Adrenal gland (tissue), 12 donors: ENCODE results near the gene THRA. TPM values are rescaled to one million over a fixed set of nuclear protein-coding genes. Genes with fewer than 3 reads are reported as not detected.
A peak's percentile ranks its signal among the peaks of the same experiment; 100 is the strongest.

Source experiments
- DNase-seq, 7 donors: peaks; one replicate each; pipeline ENCODE4 v3.0.0-alpha.2; 2019 to 2020
- H3K27ac ChIP-seq, 5 donors: fragments of 200-600 bp; sonication (generic) in 4 of 5; 1 replicate in 3 of 5; 2 replicates in 2 of 5; pipeline versions ENCODE4 v1.5.1 to v1.8.0; 2016 to 2020; ENCODE audit warnings: mild to moderate bottlenecking in 1 of 5
- H3K27me3 ChIP-seq: fragments of 200-600 bp; 2 replicates; pipeline ENCODE4 v1.8.0; 2021
- H3K36me3 ChIP-seq, 2 donors: fragments of 200-600 bp; replicated peaks in 1 of 2; 1 replicate in 1 of 2; 2 replicates in 1 of 2; pipeline versions ENCODE4 v1.5.1 to v1.8.0; 2018 to 2022
- H3K4me1 ChIP-seq, 2 donors: fragments of 200-600 bp; replicated peaks in 1 of 2; 1 replicate in 1 of 2; 2 replicates in 1 of 2; pipeline versions ENCODE4 v1.5.1 to v1.8.0; 2018 to 2021
- H3K4me3 ChIP-seq, 4 donors: fragments of 200-600 bp; sonication (generic) in 3 of 4; one replicate each; pipeline ENCODE4 v1.5.1; 2016 to 2018
- H3K9me3 ChIP-seq, 3 donors: fragments of 200-600 bp; sonication (generic) in 1 of 3; replicated peaks in 1 of 3; 1 replicate in 2 of 3; 2 replicates in 1 of 3; pipeline versions ENCODE4 v1.5.1 to v1.8.0; 2016 to 2021
- POLR2A ChIP-seq, 2 donors: fragments of 450-650 bp; IDR thresholded peaks; one replicate each; pipeline ENCODE4 v1.6.1; 2017; ENCODE audit warnings: antibody characterized with exemption in 2 of 2, mild to moderate bottlenecking in 2 of 2, moderate library complexity in 1 of 2
- WGBS, 4 donors: extraction: QIAGEN DNeasy Blood & Tissue Kit in 2 of 4; methylation state at CpG; one replicate each; pipeline versions ENCODE4 v1.1.5 to v1.1.7; 2013 to 2017; 5-methylcytosine and 5-hydroxymethylcytosine counted together
- intact Hi-C, 2 donors: fragments of 100-400 bp; cut with DNase I; formaldehyde crosslinking; loops; one replicate each; pipeline versions ENCODE4 v1.14.1 to v1.15.0; 2022 to 2023
- polyA plus RNA-seq, 3 donors: library from polyadenylated mRNA; stranded (reverse); fragments of 200-250 nt in 2 of 3; fragments of 350-450 nt in 1 of 3; fragmentation: Illumina TruSeq in 1 of 3; extraction: RNeasy Lipid Tissue Mini Kit (QIAGEN cat#74804) in 1 of 3; gene quantifications; one replicate each; pipeline ENCODE4 v1.2.3, GENCODE V29; 2013 to 2014
- total RNA-seq, 9 donors: library from RNA; depleted of rRNA in 4 of 9; stranded (reverse); fragments of >200 nt in 4 of 9; fragments of 120-200 nt in 1 of 9; fragmentation: NEBNext Ultra II Directional in 1 of 9; extraction: Animal tissue kit (Norgen Biotek cat#: 25700) in 1 of 9; gene quantifications; one replicate each; pipeline versions ENCODE4 v1.1.0 to v1.2.4, GENCODE V29; 2013 to 2023
- TF ChIP-seq, protein P1 (sequence below), 6 experiments: fragments of 450-650 bp in 4 of 6; fragments of 200-600 bp in 2 of 6; sonication (generic) in 1 of 6; IDR thresholded peaks; 1 replicate in 5 of 6; 2 replicates in 1 of 6; pipeline versions ENCODE4 v1.5.1 to v1.8.0; 2016 to 2021; ENCODE audit warnings: antibody characterized with exemption in 6 of 6, mild to moderate bottlenecking in 2 of 6, moderate library complexity in 1 of 6
- donor health status: healthy with polysubstance abuse.
- donor health status: Bipolar disorder and iron deficiency.
- donor health status: DM: yes; HTN: yes; CAD: no.
- donor health status: DM: no; HTN: no; CAD: no.
- donor health status: DM: no; HTN: no; CAD: no.
- donor health status: DM: yes; HTN: yes; CAD: no.

THRA gene
- total and polyA plus RNA-seq, 12 donors: 39.2 to 110 (median 65.8) TPM

DNA sequence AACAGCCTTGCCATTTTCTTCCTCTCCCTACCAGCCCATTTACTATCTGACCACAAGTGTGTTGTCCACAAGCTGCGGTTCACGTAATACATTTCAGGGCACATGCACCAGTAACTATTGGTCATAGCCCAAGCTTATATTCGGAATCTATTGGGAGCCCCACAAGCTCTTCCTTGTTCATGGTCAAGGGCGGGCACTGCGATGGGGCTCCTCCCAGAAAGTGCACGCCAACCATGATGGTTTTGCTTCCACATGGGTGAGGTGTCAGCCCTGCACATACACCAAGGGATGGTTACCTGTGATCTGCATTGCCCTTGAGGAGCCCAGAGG lies 12.1 kb downstream of the THRA start:
- intact Hi-C loops: loop anchor here in 1 of 2 donors (10.0 kb wide), 1 partner anchor 60 kb away; the partner anchor contains the start of gene CSF3
- no peak overlapping the region for H3K4me3 ChIP-seq
- DNase-seq: peak in 1 of 7 donors; percentile 54
- WGBS, 4 donors: 28 to 49% (median 41%) methylated on average over 5 to 6 of the region's 6 CpGs
- H3K27me3 ChIP-seq: no peaks in the 10 kb centered on the region
- peaks cover 0 to 25% of the 10 kb centered on the region in 2 donors for H3K36me3 ChIP-seq
- peak overlapping the region; percentile 51 to 95 (median 90) for H3K27ac ChIP-seq
- peak in 1 of 2 donors; percentile 40 for TF ChIP-seq POLR2A (IDR thresholded peaks at IDR 0.05)
- TF ChIP-seq, protein P1, sequence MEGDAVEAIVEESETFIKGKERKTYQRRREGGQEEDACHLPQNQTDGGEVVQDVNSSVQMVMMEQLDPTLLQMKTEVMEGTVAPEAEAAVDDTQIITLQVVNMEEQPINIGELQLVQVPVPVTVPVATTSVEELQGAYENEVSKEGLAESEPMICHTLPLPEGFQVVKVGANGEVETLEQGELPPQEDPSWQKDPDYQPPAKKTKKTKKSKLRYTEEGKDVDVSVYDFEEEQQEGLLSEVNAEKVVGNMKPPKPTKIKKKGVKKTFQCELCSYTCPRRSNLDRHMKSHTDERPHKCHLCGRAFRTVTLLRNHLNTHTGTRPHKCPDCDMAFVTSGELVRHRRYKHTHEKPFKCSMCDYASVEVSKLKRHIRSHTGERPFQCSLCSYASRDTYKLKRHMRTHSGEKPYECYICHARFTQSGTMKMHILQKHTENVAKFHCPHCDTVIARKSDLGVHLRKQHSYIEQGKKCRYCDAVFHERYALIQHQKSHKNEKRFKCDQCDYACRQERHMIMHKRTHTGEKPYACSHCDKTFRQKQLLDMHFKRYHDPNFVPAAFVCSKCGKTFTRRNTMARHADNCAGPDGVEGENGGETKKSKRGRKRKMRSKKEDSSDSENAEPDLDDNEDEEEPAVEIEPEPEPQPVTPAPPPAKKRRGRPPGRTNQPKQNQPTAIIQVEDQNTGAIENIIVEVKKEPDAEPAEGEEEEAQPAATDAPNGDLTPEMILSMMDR (IDR thresholded peaks at IDR 0.05): no peak
- peaks cover 70 to 76% of the 10 kb centered on the region in 2 donors for H3K4me1 ChIP-seq
- no peaks in the 10 kb centered on the region for H3K9me3 ChIP-seq

DNA sequence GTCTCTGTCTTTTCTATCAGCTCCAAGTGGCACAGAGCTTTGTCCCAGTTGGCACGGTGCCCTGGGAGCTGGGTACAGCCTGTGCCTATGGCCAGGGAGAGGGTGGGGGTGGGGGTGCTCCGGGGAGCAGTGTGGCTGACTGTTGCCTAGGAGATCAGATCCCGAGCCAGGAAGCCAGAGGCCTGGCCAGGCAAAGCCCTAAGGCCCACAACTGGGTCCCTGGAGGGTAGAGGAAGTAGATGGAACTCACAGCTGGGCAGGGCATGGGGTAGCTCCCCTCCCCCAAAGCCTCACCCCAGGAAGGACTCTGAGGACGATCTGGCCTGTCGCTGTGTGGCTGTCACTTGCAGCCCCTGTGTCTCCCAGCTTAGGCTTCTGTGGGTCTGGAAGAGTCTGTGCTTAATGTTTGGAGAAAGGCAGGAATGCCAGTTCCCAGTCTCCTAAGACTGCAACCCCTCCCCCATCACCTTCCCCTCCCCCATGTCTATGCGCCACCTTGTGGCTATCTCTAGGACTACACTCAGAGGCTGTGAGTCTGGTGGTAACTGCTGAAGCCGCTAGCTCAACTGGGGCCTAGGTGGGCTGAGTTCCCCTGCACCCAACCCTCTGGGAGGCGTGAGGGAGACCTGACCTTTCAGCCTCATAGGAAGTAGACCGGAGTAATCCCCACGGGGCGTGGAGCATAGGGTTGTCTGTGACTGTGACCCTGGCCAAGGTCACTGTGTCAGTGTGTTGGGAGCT lies 12.6 kb downstream of the THRA start:
- Histone ChIP-seq H3K4me1 (peaks cover 64 to 71% of the 10 kb centered on the region in 2 donors), H3K9me3 (no peaks in the 10 kb centered on the region), H3K27ac (peak overlapping the region; percentile 51 to 95 (median 90)), H3K36me3 (peaks cover 0 to 29% of the 10 kb centered on the region in 2 donors), H3K4me3 (no peak overlapping the region), H3K27me3 (no peaks in the 10 kb centered on the region)
- intact Hi-C loops: loop anchor here in 1 of 2 donors (10.0 kb wide), 1 partner anchor 61 kb away; the partner anchor contains the start of gene CSF3
- peak; percentile 80 to 95 (median 85) for DNase-seq
- peak in 1 of 2 donors; percentile 7 for TF ChIP-seq POLR2A (IDR thresholded peaks at IDR 0.05)
- TF ChIP-seq, protein P1 (IDR thresholded peaks at IDR 0.05): peak; percentile 82 to 99 (median 90)
- WGBS, 4 donors: 0 to 4% (median 1%) methylated on average over 1 to 11 of the region's 11 CpGs

DNA sequence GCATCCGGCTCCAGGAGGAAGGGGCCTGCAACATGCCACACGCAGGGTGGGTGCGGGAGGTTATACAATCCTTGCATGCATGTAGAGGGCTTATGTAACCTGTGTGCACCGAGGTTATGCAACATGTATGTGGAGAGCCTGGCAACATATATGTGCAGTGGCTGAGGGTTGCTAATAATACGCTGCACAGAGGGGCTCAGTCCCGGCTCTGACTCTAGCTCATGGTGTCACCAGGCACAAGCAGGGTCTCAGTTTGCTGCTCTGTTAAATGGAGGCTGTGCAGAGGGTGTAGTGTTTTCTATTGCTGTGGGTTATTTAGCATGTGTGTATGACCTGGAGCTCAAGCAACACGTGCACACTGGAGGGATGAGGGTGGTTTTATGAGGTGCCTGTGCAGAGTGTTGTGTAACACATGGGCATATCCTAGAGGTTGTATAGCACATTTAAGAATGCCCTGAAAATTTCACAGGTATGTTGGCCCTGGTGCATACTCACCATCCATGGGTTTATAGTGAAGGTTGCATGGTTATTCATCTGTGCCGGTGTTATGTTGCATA lies 13.3 kb downstream of the THRA start:
- intact Hi-C loops: loop anchor here in 1 of 2 donors (10.0 kb wide), 1 partner anchor 61 kb away; the partner anchor contains the start of gene CSF3
- H3K27ac ChIP-seq: peak overlapping the region in 3 of 5 donors; percentile 90 to 95 (median 93)
- 28 to 46% (median 33%) methylated on average over 4 to 8 of the region's 8 CpGs for WGBS, 4 donors
- DNase-seq: no peak
- H3K27me3 ChIP-seq: no peaks in the 10 kb centered on the region
- peaks cover 0 to 29% of the 10 kb centered on the region in 2 donors for H3K36me3 ChIP-seq
- H3K4me3 ChIP-seq: no peak overlapping the region
- peaks cover 58 to 64% of the 10 kb centered on the region in 2 donors for H3K4me1 ChIP-seq
- TF ChIP-seq, protein P1 (IDR thresholded peaks at IDR 0.05): no peak
- TF ChIP-seq POLR2A (IDR thresholded peaks at IDR 0.05): no peak
- H3K9me3 ChIP-seq: no peaks in the 10 kb centered on the region

DNA sequence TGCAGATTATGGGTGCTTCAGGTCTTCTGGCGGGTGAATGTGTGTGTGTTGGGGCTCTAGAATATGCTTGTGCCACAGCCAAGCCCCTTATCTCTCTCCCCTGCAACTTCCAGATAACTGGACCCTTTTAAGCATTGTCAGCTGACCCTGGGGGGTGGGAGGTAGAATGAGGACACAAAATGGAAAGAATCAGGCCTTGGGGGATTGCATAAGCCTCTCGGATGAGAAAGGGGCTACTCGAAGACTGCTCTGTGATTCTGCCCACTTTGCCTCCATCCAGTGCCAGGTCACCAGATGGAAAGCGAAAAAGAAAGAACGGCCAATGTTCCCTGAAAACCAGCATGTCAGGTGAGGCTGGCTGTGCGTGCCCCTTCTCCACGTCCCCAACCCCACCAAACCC lies 13.8 kb downstream of the THRA start:
- Histone ChIP-seq H3K9me3 (no peaks in the 10 kb centered on the region), H3K4me1 (peaks cover 52 to 58% of the 10 kb centered on the region in 2 donors), H3K27ac (peak overlapping the region in 2 of 5 donors; percentile 93 to 95), H3K27me3 (no peaks in the 10 kb centered on the region), H3K4me3 (no peak overlapping the region), H3K36me3 (peaks cover 0 to 29% of the 10 kb centered on the region in 2 donors)
- TF ChIP-seq, protein P1 (IDR thresholded peaks at IDR 0.05): no peak
- no peak for TF ChIP-seq POLR2A (IDR thresholded peaks at IDR 0.05)
- intact Hi-C loops: loop anchor here in 1 of 2 donors (10.0 kb wide), 1 partner anchor 62 kb away; the partner anchor contains the start of gene CSF3
- 75 to 81% (median 76%) methylated on average over 7 of the region's 7 CpGs for WGBS, 4 donors
- DNase-seq: peak in 1 of 7 donors; percentile 13
